ENCODE measurements around the gene F7. TPM values are rescaled to one million over a fixed set of nuclear protein-coding genes. Genes with fewer than 3 reads are reported as not detected.

The F7 gene
- total RNA-seq, 4 donors from 2014 or later = 0.17 TPM; not detected in 3

DNA sequence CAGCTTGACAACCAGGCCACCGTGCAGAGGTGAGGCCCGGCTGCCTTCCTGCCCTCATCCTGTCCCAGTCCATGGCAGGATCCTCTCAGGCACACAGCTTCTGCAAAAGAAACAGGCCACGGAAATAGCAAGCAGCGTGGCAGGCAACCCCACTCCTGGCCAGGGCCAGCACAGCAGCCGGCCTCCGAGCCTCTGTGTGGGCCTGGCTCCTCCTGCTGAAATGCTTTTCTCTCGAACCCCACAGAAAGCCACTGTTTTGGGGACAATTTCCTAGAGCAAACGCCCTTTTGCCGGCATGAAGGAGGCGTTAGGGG lies 39.5 kb upstream of the F7 start:
- TF ChIP-seq, protein P1, sequence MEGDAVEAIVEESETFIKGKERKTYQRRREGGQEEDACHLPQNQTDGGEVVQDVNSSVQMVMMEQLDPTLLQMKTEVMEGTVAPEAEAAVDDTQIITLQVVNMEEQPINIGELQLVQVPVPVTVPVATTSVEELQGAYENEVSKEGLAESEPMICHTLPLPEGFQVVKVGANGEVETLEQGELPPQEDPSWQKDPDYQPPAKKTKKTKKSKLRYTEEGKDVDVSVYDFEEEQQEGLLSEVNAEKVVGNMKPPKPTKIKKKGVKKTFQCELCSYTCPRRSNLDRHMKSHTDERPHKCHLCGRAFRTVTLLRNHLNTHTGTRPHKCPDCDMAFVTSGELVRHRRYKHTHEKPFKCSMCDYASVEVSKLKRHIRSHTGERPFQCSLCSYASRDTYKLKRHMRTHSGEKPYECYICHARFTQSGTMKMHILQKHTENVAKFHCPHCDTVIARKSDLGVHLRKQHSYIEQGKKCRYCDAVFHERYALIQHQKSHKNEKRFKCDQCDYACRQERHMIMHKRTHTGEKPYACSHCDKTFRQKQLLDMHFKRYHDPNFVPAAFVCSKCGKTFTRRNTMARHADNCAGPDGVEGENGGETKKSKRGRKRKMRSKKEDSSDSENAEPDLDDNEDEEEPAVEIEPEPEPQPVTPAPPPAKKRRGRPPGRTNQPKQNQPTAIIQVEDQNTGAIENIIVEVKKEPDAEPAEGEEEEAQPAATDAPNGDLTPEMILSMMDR (IDR thresholded peaks at IDR 0.05; ENCODE audit: low read depth) = no peak

DNA sequence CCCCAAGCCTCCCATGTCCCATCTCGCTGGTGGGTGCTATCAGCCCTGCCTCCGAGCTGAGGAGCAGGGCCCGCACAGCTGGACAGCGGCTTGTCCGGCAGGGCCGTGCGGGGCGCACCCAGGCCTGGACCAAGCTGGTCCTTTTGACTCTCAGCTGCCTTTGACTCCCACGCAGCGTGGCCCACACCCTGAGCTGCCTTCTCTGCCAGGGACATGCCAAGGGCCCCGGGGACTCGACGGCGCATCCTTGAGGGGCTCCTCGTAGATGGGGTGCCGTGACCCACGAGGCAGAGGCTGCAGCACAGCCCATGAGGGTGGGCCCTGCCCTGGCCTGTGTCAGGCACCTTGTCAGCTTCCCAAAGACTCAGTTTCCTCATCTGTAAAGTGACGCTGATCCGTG lies 38.8 kb upstream of the F7 start:
- TF ChIP-seq, protein P1 (IDR thresholded peaks at IDR 0.05; ENCODE audit: low read depth) = no peak

DNA sequence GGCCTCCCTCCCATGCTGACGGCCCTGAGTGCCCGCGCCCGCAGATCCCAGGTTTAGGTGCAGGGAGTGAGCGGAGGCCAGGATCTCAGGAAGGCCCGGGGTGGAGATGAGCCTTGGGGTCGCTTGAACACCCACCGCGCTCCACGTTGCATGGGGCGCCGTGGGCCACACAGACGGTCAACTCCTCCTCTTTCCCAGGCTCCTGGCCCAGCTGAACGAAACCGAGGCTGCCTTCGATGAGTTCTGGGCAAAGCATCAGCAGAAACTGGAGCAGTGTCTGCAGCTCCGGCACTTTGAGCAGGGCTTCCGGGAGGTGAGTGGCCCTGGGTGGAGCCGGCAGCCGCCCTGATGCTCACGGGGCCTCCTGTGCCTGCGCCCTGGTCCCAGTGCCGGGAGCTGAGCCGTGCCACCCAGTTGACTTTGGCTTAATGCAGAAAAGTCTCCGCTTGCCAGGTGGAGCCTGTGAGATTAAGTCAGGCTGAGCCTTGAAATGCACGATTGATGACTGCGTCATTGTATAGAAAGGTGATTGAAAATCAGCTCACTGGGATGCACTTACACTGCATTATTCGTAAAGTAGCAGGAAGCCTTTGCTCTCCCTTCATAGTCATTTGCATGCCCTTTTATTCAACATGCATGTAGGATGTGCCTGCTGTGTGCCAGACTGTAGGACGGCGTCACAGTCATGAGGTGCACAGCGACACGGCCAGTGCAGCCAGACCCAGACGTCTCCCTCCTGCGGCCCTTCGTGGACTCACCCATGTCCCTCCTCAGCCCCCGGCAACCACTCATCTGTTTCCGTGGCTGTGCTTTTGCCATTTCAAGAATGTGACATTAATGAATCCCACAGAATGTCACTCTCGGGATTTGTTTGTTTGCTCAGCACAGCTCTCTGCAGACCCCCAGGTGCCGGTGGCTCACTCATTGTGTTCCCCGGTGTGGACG lies 35.5 kb upstream of the F7 start:
- TF ChIP-seq, protein P1 (IDR thresholded peaks at IDR 0.05; ENCODE audit: low read depth) = no peak

DNA sequence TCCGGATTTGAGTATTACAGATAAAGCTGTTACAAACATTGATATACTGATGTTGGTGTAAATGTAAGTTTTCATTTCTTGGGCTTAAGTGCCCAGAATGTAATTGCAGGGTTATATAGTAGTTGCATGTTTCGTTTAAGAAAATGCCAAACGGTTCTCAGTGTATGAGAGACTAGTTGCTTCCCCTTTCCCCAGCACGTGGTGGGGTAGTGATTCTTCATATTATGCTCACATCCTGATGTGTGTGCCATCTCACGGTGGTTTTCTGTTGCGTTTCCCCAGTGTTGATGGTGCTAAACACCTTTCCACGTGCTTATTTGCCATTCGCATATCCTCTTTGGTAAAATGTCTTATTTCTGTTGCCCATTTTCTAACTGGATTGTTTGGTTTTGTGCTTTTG lies 34.7 kb upstream of the F7 start:
- TF ChIP-seq, protein P1 (IDR thresholded peaks at IDR 0.05; ENCODE audit: low read depth) = no peak

DNA sequence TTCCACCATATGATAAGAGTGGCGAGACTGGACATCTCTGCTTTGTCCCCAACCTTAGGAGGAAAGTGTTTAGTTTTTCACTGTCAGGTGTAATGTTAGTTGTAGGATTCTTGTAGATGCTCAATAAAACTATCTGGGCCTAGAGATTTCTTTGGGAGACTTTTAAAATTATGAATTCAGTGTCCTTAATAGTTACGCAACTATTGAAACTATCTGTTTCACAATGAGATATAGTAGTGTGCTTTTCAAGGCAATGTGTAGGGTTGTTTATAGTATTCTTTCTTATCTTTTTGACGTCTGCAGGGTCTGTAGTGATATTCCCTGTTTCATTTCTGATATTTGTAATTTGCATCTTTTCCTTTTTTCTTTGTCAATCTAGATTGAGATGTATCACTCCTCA lies 33.2 kb upstream of the F7 start:
- TF ChIP-seq, protein P1 (IDR thresholded peaks at IDR 0.05; ENCODE audit: low read depth) = no peak

DNA sequence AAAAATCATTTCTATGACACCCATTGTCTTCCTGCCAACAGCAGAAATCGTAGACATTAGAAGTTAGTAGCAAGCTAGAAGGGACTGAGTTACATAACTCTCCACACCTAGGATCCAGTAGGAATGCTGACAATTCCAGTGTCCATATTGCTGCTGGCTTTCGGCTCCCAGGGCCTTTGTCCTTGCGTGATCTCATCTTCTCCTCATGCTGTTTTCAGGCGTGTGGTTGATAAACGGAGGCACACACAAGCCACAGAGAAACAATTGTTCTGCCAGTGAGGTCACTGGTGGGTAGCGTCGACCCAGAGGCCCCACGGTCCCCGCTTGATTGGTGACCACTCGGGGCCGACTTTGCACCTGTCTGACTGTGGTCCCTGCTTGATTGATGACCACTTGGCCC lies 31.6 kb upstream of the F7 start:
- TF ChIP-seq, protein P1 (IDR thresholded peaks at IDR 0.05; ENCODE audit: low read depth) = no peak

DNA sequence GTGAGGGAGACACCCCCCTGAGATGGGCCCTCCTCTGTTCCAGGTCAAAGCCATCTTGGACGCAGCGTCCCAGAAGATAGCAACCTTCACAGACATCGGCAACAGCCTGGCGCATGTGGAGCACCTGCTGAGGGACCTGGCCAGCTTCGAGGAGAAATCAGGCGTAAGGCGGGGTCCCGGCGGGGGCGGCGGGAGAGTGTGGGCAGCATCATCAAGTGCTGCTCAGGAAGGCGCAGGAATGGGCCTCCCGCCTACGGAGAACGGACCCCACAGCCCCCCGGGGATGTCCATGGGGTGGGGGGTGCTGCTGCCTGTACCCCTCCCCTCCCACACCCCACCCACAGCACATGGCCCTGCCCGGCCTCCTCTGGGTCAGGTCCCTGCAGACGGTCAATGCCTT lies 31.2 kb upstream of the F7 start:
- TF ChIP-seq, protein P1 (IDR thresholded peaks at IDR 0.05; ENCODE audit: low read depth) = no peak
